BE2C (cell line): ENCODE results near the gene UBE2G2.

Experiments used
- DNase-seq: peaks from one replicate; pipeline ENCODE4 v3.0.0-alpha.2; 2020
- H3K27me3 ChIP-seq: fragments of 250-450 bp; sonication (Bioruptor Pico); 2 replicates; pipeline ENCODE4 v1.5.1; 2020; ENCODE audit warnings: mild to moderate bottlenecking
- H3K36me3 ChIP-seq: fragments of 250-450 bp; sonication (Bioruptor Pico); 2 replicates; pipeline ENCODE4 v1.5.1; 2020; ENCODE audit warnings: mild to moderate bottlenecking
- H3K4me1 ChIP-seq: fragments of 250-450 bp; sonication (Bioruptor Pico); 2 replicates; pipeline ENCODE4 v1.5.1; 2020
- H3K4me3 ChIP-seq: 2 replicates; pipeline ENCODE4 v1.5.1; 2011; ENCODE audit warnings: low read depth, low read length
- H3K9me3 ChIP-seq: fragments of 250-450 bp; sonication (Bioruptor Pico); 2 replicates; pipeline ENCODE4 v1.5.1; 2020
- TF ChIP-seq, protein P1 (sequence below): IDR thresholded peaks from 2 replicates; pipeline ENCODE4 v1.5.1; 2012; ENCODE audit warnings: mild to moderate bottlenecking, low read depth, low read length

UBE2G2 gene

DNA sequence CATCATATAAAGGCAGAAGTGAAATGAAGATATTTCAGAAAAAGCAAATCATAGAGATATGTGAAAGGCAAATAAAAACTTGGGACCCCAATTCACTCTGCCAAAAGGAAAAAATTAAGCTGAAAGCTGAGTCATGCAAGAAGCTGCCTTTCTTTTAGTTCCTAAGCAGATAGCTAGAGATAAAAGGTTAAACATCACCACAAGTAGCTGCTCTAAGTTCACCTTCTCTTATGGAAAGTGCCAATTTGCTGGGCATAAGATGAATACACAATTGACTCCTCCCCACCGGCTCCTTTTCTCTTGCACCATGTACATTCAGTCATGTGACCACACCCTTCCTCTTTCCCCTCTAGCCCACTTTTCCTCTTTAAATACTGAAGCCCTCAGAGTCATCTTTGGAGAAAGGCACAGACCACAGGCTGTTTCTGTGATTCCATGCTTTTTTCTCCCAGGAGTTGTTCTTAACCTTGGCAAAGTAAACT, 21.6 kb upstream of the UBE2G2 start:
- Histone ChIP-seq H3K4me1 (no peaks in the 10 kb centered on the region), H3K9me3 (peaks cover 7% of the 10 kb centered on the region), H3K36me3 (peaks cover 1% of the 10 kb centered on the region; the same call in 1 of the 2 replicates), H3K4me3 (no peak overlapping the region), H3K27me3 (no peaks in the 10 kb centered on the region; the same call in 1 of the 2 replicates)
- no peak for DNase-seq
- TF ChIP-seq, protein P1, sequence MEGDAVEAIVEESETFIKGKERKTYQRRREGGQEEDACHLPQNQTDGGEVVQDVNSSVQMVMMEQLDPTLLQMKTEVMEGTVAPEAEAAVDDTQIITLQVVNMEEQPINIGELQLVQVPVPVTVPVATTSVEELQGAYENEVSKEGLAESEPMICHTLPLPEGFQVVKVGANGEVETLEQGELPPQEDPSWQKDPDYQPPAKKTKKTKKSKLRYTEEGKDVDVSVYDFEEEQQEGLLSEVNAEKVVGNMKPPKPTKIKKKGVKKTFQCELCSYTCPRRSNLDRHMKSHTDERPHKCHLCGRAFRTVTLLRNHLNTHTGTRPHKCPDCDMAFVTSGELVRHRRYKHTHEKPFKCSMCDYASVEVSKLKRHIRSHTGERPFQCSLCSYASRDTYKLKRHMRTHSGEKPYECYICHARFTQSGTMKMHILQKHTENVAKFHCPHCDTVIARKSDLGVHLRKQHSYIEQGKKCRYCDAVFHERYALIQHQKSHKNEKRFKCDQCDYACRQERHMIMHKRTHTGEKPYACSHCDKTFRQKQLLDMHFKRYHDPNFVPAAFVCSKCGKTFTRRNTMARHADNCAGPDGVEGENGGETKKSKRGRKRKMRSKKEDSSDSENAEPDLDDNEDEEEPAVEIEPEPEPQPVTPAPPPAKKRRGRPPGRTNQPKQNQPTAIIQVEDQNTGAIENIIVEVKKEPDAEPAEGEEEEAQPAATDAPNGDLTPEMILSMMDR = no peak

- TF ChIP-seq, protein P1 = no peak
- H3K4me3 ChIP-seq = no peak overlapping the region
- peaks cover 3% of the 10 kb centered on the region; the same call in 1 of the 2 replicates for H3K36me3 ChIP-seq
- H3K27me3 ChIP-seq = no peaks in the 10 kb centered on the region; the same call in 1 of the 2 replicates
- DNase-seq = no peak
- peaks cover 7% of the 10 kb centered on the region for H3K9me3 ChIP-seq
- no peaks in the 10 kb centered on the region for H3K4me1 ChIP-seq
These were observed 21.0 kb upstream of the UBE2G2 start for GRCh38 chr21:44822484-44823178.

DNA sequence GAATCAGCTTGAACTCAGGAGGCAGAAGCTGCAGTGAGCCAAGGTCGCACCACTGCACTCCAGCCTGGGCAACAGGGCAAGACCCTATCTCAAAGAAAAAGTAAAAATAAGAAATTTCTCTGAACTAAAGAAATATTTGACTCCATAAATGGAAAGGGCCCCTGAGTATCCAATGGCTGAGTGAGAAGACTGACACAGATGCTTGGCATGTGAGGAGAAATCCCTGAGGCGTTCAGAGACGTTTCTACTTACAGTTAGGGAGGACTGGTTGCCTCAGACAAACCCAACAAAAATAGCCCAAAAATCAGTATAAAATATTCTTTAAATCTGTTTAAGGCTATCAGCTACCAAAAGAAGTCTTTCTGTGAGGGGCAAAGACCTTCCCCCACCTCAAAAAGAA, 19.2 kb upstream of the UBE2G2 start:
- peaks cover 7% of the 10 kb centered on the region for H3K9me3 ChIP-seq

DNA sequence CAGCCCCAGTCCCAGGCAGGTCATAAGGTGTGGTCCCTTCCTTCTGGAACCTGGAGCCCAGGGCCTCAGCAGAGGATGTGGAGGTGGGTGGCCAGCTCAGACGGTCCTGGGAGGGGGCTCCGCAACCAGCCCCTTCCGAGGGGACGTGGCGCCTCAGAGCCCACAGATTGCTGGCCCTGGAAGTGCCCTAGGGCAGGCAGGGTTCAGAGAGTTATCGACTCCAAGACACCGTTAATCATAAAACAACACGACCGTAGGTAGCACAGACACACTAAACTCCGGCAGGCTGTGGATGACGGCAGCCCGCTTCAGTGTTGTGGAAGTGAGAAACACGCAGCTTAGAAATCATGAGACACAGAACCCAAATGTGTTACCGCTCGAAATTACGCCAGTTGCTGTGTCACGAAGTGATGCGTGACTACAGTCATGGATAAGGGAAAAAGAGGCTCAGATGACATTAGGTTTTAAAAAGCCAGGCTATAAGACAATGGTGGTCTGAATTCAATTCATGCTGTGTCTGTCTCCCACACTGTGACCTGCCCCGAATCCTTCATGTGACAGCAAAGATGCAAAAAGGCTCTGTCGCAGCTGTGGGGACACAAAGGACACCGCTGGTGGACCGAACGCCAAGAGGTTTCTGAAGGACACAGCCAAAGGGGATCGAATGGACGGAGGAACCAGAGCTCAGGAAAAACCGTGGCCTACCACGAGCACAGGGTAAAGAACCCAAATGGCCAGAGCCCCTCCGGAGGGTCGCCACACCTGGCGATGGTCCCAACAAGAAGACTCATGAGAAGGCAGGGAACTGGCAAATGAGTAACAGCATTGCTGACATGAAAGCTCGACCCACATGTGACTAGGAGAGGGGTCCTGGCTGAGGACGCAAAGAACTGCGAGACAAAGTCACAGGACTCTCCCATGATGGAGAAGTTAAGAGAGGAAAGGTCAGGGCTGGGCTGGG, 17.9 kb upstream of the UBE2G2 start:
- Histone ChIP-seq H3K27me3 (no peaks in the 10 kb centered on the region; the same call in 1 of the 2 replicates), H3K9me3 (peaks cover 7% of the 10 kb centered on the region), H3K4me3 (no peak overlapping the region), H3K36me3 (peaks cover 5% of the 10 kb centered on the region; the same call in 1 of the 2 replicates), H3K4me1 (no peaks in the 10 kb centered on the region)
- DNase-seq = no peak
- TF ChIP-seq, protein P1 = no peak

More for the DNA sequence above, 19.2 kb upstream of the UBE2G2 start:
- TF ChIP-seq, protein P1 = no peak
- no peaks in the 10 kb centered on the region; the same call in 1 of the 2 replicates for H3K27me3 ChIP-seq
- peaks cover 3% of the 10 kb centered on the region; the same call in 1 of the 2 replicates for H3K36me3 ChIP-seq
- H3K4me3 ChIP-seq = no peak overlapping the region
- H3K4me1 ChIP-seq = no peaks in the 10 kb centered on the region
- no peak for DNase-seq

DNA sequence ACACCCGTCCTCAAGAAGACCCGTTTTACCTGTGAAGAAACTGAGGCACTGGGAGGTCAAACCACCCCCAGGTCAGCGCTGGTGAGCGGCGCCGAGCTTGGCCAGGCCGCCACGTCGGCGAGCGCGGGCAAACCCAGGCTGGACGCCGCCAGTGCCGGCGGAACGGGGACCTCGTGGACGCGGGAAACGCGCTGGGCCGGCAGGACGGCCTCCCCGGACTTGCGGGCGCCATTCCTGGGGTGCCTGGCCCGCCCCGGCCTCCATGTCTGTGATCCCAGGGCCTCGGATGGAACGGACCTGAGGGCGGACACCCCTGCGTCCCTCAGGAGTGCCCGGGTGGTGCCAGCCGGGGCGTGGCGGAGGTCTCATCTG, 17.0 kb upstream of the UBE2G2 start:
- TF ChIP-seq, protein P1 = no peak
- Histone ChIP-seq H3K27me3 (no peaks in the 10 kb centered on the region; the same call in 1 of the 2 replicates), H3K9me3 (peaks cover 7% of the 10 kb centered on the region), H3K4me3 (peak overlapping the region; percentile 65), H3K36me3 (peaks cover 5% of the 10 kb centered on the region; the same call in 1 of the 2 replicates), H3K4me1 (no peaks in the 10 kb centered on the region)
- DNase-seq = no peak
